HL-60/S4 treated with retinoic acid at 250 ng/mL for 4 days and 3 days (cell line): ENCODE results near the gene TMEM229B.

Experiments used
- in situ Hi-C: fragments of 300-500 bp; cut with MboI; formaldehyde crosslinking; loops from 2 replicates; pipeline ENCODE4 v1.7.0; 2022; ENCODE audit warnings: low sequenced_read_pairs

TMEM229B gene

GRCh38 chr14:67487937-67488893 is at the start of gene TMEM229B:
Gene TMEM229B (minus strand): TSS chr14:67488721. CDS start chr14:67473923, 14,798 bp downstream.
- in situ Hi-C loops = no loop called here

GRCh38 chr14:67537736-67538135 is 49.2 kb upstream of the TMEM229B start:
- in situ Hi-C loops = no loop called here

- in situ Hi-C loops = no loop called here
Observed at GRCh38 chr14:67536087-67536486, 47.6 kb upstream of the TMEM229B start.

- in situ Hi-C loops = no loop called here
Observed at GRCh38 chr14:67533754-67534085, 45.2 kb upstream of the TMEM229B start.

- in situ Hi-C loops = no loop called here
Observed at GRCh38 chr14:67532998-67533753, 44.7 kb upstream of the TMEM229B start, which contains the start of gene PLEKHH1. Gene PLEKHH1 (plus strand): TSS chr14:67533290. CDS start chr14:67541868, 8,578 bp downstream.

- in situ Hi-C loops = no loop called here
Observed at GRCh38 chr14:67532606-67532997, 44.1 kb upstream of the TMEM229B start.

- in situ Hi-C loops = no loop called here
Observed at GRCh38 chr14:67529947-67530935, 41.7 kb upstream of the TMEM229B start.

- in situ Hi-C loops = no loop called here
Observed at GRCh38 chr14:67528276-67528675, 39.8 kb upstream of the TMEM229B start.

- in situ Hi-C loops = no loop called here
Observed at GRCh38 chr14:67527756-67528155, 39.2 kb upstream of the TMEM229B start.

- in situ Hi-C loops = no loop called here
Observed at GRCh38 chr14:67526676-67527459, 38.3 kb upstream of the TMEM229B start.

- in situ Hi-C loops = no loop called here
Observed at GRCh38 chr14:67526181-67526580, 37.7 kb upstream of the TMEM229B start.

GRCh38 chr14:67525389-67525788 is 36.9 kb upstream of the TMEM229B start:
- in situ Hi-C loops = no loop called here

GRCh38 chr14:67524634-67524963 is 36.1 kb upstream of the TMEM229B start:
- in situ Hi-C loops = no loop called here

- in situ Hi-C loops = no loop called here
Observed at GRCh38 chr14:67523764-67524633, 35.5 kb upstream of the TMEM229B start.

- in situ Hi-C loops = no loop called here
Observed at GRCh38 chr14:67522270-67522669, 33.7 kb upstream of the TMEM229B start.

- in situ Hi-C loops = no loop called here
Observed at GRCh38 chr14:67520482-67520881, 32.0 kb upstream of the TMEM229B start.

GRCh38 chr14:67519406-67519805 is 30.9 kb upstream of the TMEM229B start:
- in situ Hi-C loops = no loop called here

- in situ Hi-C loops = no loop called here
Observed at GRCh38 chr14:67517083-67517482, 28.6 kb upstream of the TMEM229B start.

- in situ Hi-C loops = no loop called here
Observed at GRCh38 chr14:67516676-67517075, 28.2 kb upstream of the TMEM229B start.
